Islet of Langerhans (tissue), 1 donor: ENCODE results near the gene ASXL2.
"Not testable (repeated sequence)": the region's sequence is repeated elsewhere in the genome, so short reads cannot be mapped to it uniquely, and the experiment has no call there.

Source experiments
- FAIRE-seq: peaks from one replicate; lab custom pipeline; 2011; peaks lifted over from hg19 to GRCh38; lab: Jason Lieb, UNC

ASXL2 gene

GRCh38 chr2:25728559-25728958 lies 149.7 kb downstream of the ASXL2 start:
- FAIRE-seq, result no peak

- FAIRE-seq, result no peak
Observed at GRCh38 chr2:25726522-25726921, 151.8 kb downstream of the ASXL2 start.

DNA sequence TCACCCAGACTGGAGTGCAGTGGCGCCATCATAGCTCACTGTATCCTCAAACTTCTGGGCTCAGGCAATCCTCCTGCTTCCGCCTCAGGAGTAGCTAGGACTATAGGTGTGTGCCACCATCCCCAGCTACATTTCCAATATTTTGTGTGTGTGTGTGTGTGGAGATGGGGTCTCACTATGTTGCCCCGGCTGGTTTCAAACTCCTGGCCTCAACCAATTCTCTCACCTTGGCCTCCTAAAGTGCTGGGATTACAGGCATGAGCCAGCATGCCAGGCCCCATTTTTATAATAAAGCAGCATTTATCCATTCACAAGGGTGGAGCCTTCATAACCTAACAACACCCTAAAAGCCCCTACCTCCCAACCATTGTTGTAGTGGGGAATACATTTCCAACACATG lies 152.4 kb downstream of the ASXL2 start:
- FAIRE-seq, result no peak

DNA sequence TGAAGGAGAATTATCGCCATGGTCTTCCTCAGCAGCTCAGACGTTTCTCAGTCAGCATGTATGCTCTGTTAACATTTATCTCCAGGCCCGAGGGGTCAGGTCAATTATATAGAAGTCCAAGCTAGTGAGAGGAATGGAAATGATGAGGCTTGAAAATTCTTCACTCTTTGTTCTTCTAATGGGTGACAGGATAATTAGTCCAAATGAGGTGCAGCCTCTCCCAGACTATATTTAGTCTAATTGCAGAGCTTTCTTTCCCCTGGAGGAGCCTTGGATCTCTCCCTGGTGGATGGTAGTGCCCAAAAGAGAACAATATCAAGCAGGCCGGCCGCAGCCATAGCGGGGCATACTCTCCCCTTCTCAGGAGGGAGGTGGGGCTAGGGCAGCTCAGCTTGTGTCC lies 153.5 kb downstream of the ASXL2 start:
- FAIRE-seq, result no peak

GRCh38 chr2:25722224-25722623 lies 156.1 kb downstream of the ASXL2 start:
- no peak for FAIRE-seq

- FAIRE-seq, result no peak
Observed at GRCh38 chr2:25720575-25720974, 157.7 kb downstream of the ASXL2 start.

- no peak for FAIRE-seq
Observed at GRCh38 chr2:25714740-25715139, 163.5 kb downstream of the ASXL2 start.

DNA sequence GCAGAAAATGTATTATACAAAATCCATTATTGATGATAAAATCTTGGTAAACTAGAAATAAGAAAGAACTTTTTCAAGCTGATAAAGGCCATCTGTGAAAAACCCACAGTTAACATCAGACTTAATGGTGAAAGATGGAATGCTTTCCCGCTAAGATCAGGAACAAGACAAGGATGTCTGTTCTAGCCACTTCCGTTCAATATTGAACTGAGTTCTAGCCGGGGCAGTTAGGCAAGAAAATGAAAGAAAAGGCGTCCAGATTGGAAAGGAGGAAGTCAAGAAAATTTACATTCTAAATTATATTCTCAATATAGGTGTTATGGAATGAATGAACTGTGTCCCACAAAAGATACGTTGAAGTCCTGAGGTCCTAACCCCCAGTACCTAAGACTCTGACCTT lies 165.8 kb downstream of the ASXL2 start:
- FAIRE-seq, result no peak

GRCh38 chr2:25711675-25712354 lies 166.5 kb downstream of the ASXL2 start:
- no peak for FAIRE-seq

- no peak for FAIRE-seq
Observed at GRCh38 chr2:25710750-25711149, 167.5 kb downstream of the ASXL2 start.

GRCh38 chr2:25709349-25709748 lies 168.9 kb downstream of the ASXL2 start:
- no peak for FAIRE-seq

DNA sequence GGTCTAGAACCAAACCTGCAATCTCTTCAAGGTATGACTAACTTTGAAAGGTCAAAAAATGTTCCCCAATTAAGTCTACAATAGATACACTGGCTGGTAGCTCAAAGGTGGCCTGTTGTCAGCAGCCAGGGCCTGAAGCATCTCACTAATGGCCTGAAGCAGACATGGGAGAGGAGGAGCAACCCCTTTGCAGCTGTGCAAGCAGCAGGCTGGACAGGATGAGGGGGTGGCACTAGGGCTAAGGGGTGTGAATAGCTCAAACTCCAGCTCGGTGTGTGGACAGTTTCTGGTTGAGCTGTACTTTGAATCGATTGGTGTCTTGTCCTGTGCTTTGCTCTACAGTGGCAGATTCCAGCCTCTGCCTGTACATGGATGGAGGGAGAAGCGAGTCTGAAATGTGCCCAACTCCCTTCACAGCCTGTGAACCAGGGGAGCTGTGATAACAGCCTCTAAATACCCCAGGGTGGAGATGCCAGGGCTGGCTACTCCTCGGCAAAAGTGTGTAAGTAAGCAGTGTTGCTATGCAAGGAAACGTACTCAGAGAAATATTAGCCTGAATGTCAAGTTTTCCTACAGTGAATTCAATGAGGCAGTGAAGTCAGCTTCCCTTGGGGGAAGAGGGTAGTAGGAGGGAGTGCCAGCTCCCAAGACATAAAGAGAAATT lies 170.2 kb downstream of the ASXL2 start:
- FAIRE-seq, result no peak

DNA sequence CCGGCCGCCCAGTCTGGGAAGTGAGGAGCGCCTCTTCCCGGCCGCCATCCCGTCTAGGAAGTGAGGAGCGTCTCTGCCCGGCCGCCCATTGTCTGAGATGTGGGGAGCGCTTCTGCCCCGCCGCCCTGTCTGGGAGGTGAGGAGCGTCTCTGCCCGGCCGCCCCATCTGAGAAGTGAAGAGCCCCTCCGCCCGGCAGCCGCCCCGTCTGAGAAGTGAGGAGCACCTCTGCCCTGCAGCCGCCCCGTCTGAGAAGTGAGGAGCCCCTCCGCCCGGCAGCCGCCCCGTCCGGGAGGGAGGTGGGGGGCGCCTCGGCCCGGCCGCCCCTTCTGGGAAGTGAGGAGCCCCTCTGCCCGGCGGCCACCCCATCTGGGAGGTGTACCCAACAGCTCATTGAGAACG lies 172.7 kb downstream of the ASXL2 start:
- not testable (repeated sequence) for FAIRE-seq

DNA sequence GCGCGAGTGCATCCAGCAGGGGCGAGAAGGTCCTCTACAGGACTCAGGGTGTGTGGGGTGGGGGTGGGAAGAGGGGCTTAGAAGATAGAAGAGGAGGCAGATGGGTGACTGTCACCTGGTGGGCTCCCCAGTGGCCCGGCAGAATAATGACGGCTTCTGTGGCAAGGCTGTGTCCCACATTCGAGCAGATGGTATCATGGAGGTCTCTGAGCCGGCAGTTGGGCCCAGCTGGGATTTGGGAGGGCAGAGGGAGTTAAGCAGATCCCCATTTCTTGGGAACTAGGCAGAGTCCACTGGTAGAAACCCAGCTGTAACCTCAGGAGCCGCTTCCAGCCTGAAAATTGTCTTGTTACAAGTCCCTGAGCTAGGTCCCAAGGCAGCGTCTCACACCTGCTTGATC lies 176.5 kb downstream of the ASXL2 start:
- no peak for FAIRE-seq

DNA sequence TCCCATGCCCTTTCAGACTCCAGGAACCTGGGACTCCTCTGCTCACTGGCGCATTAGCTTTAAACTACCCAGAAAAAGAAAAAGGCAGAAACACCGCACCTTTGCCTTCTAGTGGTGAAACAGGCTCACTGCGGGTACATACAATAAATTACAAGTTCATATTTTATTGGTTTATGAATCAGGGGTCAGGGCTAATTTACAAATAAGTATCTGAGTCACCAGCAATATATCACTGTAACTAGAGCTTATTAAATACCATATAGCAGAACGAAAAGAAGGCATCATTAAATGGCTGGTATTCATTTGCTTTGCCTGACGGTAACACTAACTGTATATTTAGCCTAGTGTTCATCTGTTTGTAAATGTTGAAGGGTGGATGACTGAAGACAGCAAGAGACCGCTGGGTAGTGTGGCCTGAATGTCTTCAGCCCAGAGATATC lies 178.0 kb downstream of the ASXL2 start:
- peak; percentile 45 for FAIRE-seq

DNA sequence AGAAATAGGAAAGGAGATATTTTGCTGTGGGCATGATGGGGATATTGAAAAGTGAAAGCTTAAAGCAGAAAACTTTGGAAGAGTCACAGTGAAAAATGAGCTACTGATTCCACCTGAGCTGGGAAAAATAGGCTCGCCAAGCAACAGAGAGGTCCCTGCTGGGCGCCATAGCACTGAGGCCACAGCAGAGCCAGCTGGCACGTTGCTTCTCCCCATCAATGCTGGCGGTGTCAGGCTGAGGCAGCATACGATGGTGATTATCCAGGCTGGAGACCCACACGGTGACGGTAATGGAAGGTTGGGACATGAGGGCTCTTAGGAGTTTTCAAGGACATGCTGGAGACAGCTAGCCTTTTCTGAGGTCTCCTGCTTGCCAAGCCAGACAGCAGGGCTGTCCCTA lies 179.1 kb downstream of the ASXL2 start:
- FAIRE-seq, result no peak

DNA sequence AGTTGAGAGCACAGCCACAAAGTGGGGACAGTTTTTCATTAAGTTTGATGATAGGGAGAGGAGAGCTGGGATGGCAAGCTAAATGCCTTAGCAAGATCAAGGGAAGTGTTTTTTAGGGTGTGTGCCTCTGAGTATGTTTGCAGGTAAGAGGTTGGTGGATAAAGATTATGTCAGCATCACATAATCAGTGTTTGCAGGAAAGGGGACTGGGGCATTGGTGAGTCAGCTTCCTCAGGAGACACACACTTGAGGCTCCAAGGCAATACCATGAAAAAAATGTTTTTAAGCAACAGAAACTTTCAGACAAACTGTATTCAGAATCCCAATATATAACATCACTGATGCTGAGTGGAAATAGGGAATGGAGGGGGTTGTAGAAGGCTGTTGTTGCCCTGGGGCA lies 179.5 kb downstream of the ASXL2 start:
- no peak for FAIRE-seq

DNA sequence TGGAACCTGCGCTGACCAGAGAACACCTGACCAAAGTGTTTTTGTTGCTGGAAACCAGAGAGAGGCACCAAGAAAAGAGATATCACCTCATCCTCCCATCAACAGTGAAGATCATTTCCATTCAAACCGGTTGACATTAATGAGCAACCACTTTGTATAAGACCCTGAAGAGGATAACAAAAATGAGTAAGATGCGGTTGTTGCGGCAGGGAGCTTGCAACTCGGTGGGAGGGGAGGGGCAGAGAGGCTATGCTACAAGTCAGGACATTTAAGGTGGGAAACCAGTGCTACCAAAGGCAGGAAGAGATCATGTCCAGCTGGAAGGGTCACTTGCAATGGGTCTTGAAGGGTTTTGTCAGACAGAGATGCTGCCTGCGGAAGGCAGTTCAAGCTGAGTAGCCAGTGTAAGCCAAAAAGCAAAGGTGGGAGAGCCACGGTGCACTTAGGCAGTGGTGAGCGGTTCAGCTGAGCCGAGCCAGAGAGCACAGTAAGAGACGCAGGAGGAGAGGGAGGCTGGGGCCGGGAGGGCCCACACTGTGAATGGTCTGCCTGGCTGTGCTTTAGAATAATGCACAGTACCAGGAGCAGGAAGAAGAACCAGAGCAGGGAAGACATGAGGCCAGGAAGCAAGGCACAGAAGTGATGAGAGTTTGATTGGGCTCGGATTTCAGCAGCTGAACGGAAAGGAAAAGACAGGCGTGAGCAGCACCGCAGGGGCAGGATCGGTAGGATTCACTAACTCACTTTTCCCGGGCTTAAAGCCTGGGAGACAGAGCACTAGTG lies 180.5 kb downstream of the ASXL2 start:
- no peak for FAIRE-seq

- no peak for FAIRE-seq
Observed at GRCh38 chr2:25692737-25693445, 185.4 kb downstream of the ASXL2 start.

- FAIRE-seq, result no peak
Observed at GRCh38 chr2:25692143-25692542, 186.1 kb downstream of the ASXL2 start.

- FAIRE-seq, result no peak
Observed at GRCh38 chr2:25690058-25690457, 188.2 kb downstream of the ASXL2 start.

DNA sequence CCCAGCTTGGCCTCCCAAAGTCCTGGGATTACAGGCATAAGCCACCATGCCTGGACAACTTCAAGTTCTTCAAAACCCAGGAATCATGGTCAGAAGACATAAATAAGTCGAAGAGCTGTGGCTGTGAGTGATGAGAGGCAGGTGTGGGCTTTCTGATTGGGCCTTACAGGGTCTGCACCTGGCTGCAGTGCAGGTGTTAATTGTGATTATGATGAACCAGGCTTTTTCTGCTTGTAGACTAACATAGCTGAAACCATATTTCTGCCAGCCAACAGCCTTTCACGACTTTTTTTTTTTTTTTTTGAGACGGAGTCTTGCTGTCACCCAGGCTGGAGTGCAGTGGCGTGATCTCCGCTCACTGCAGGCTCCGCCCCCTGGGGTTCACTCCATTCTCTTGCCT lies 190.1 kb downstream of the ASXL2 start:
- no peak for FAIRE-seq

GRCh38 chr2:25685741-25686140 lies 192.5 kb downstream of the ASXL2 start:
- FAIRE-seq, result no peak
